PC-3 (cell line): ENCODE measurements around the gene CSF2RB. TPM values are rescaled to one million over a fixed set of nuclear protein-coding genes. Genes with fewer than 3 reads are reported as not detected.
A peak's percentile ranks its signal among the peaks of the same experiment; 100 is the strongest.

Experiments used
- ATAC-seq: fragments of 200-7000 bp; cut with Tn5 transposase; 2 replicates; pipeline ENCODE4 v1.9.1; 2020; ENCODE audit warnings: mild to moderate bottlenecking, moderate library complexity
- BruUV-seq: library from RNA; stranded (reverse); fragments of 400-500 nt; replicated peaks from 2 replicates; lab custom pipeline; 2021; lab: Mats Ljungman, UMichigan
- CTCF ChIA-PET: fragments of 300-600 bp; sonication (Branson Sonifier 250); formaldehyde crosslinking; loops from one replicate; lab custom pipeline; 2022; ENCODE audit warnings: antibody characterized with exemption; lab: Charles Lee
- POLR2A ChIA-PET: fragments of 300-600 bp; sonication (Branson Sonifier 250); formaldehyde crosslinking; loops from one replicate; lab custom pipeline; 2022; ENCODE audit warnings: antibody characterized with exemption; ENCODE audit not compliant: unreplicated experiment; lab: Charles Lee
- DNase-seq: peaks from one replicate; pipeline ENCODE4 v3.0.0-alpha.2; 2015
- H2AFZ ChIP-seq: fragments of 300-600 bp; sonication (generic); 2 replicates; pipeline ENCODE4 v1.6.0; 2016; ENCODE audit warnings: antibody characterized with exemption, low read length
- H3F3A ChIP-seq: fragments of 300-600 bp; sonication (generic); one replicate; pipeline ENCODE4 v1.6.0; 2017; ENCODE audit warnings: antibody characterized with exemption, low read length, control low read depth, mild to moderate bottlenecking; ENCODE audit not compliant: unreplicated experiment
- H3K27ac ChIP-seq: fragments of 300-600 bp; sonication (generic); 2 replicates; pipeline ENCODE4 v1.5.1; 2016; ENCODE audit warnings: mild to moderate bottlenecking, low read length
- H3K27me3 ChIP-seq: fragments of 300-600 bp; sonication (generic); 2 replicates; pipeline ENCODE4 v1.6.1; 2016; ENCODE audit warnings: low read length, mixed read lengths
- H3K36me3 ChIP-seq: fragments of 300-600 bp; sonication (generic); 2 replicates; pipeline ENCODE4 v1.6.1; 2016; ENCODE audit warnings: low read depth, mixed run types, low read length, mixed read lengths
- H3K4me1 ChIP-seq: fragments of 300-600 bp; sonication (generic); 2 replicates; pipeline ENCODE4 v1.5.1; 2016; ENCODE audit warnings: low read length; ENCODE audit not compliant: insufficient read depth
- H3K4me2 ChIP-seq: fragments of 300-600 bp; sonication (generic); 2 replicates; pipeline ENCODE4 v1.6.0; 2016; ENCODE audit warnings: low read length
- H3K4me3 ChIP-seq: fragments of 300-600 bp; sonication (generic); 2 replicates; pipeline ENCODE4 v1.5.1; 2016; ENCODE audit warnings: mild to moderate bottlenecking, low read length, mixed read lengths
- H3K79me2 ChIP-seq: fragments of 300-600 bp; sonication (generic); 2 replicates; pipeline ENCODE4 v1.6.1; 2017; ENCODE audit warnings: low read length, mixed read lengths
- H3K9ac ChIP-seq: fragments of 300-600 bp; sonication (generic); 2 replicates; pipeline ENCODE4 v1.6.0; 2016; ENCODE audit warnings: mild to moderate bottlenecking, low read length
- H3K9me2 ChIP-seq: fragments of 300-600 bp; sonication (generic); replicated peaks from 2 replicates; pipeline ENCODE4 v1.6.1; 2016; ENCODE audit warnings: mixed run types, low read length, mixed read lengths
- H3K9me3 ChIP-seq: fragments of 300-600 bp; sonication (generic); 2 replicates; pipeline ENCODE4 v1.6.1; 2016; ENCODE audit warnings: low read length, mixed read lengths
- H4K20me1 ChIP-seq: fragments of 300-600 bp; sonication (generic); 2 replicates; pipeline ENCODE4 v1.6.1; 2016; ENCODE audit warnings: low read length, mixed read lengths
- EZH2 ChIP-seq: fragments of 300-600 bp; sonication (generic); IDR thresholded peaks from one replicate; pipeline ENCODE4 v1.6.1; 2017; ENCODE audit warnings: antibody characterized with exemption, mild to moderate bottlenecking, low read length; ENCODE audit not compliant: unreplicated experiment
- EZH2phosphoT487 ChIP-seq: fragments of 300-600 bp; sonication (generic); IDR thresholded peaks from 2 replicates; pipeline ENCODE4 v1.6.1; 2018; ENCODE audit warnings: mild to moderate bottlenecking, antibody characterized with exemption, low read length, borderline replicate concordance
- intact Hi-C: fragments of 100-400 bp; cut with micrococcal nuclease; formaldehyde crosslinking; loops from 2 replicates; pipeline ENCODE4 v1.9.0; 2023
- total RNA-seq: library from RNA; depleted of rRNA; stranded (reverse); fragments of >200 nt; gene quantifications from 2 replicates; pipeline ENCODE4 v1.2.3, GENCODE V29; 2014
- TF ChIP-seq, protein P1 (sequence below): fragments of 300-600 bp; sonication (generic); conservative IDR thresholded peaks from 2 replicates; pipeline ENCODE4 v1.5.1; 2017; ENCODE audit warnings: antibody characterized with exemption, low read depth, mild to moderate bottlenecking, low read length

CSF2RB gene
- total RNA-seq, 1 experiment from 2014 or later = not detected

DNA sequence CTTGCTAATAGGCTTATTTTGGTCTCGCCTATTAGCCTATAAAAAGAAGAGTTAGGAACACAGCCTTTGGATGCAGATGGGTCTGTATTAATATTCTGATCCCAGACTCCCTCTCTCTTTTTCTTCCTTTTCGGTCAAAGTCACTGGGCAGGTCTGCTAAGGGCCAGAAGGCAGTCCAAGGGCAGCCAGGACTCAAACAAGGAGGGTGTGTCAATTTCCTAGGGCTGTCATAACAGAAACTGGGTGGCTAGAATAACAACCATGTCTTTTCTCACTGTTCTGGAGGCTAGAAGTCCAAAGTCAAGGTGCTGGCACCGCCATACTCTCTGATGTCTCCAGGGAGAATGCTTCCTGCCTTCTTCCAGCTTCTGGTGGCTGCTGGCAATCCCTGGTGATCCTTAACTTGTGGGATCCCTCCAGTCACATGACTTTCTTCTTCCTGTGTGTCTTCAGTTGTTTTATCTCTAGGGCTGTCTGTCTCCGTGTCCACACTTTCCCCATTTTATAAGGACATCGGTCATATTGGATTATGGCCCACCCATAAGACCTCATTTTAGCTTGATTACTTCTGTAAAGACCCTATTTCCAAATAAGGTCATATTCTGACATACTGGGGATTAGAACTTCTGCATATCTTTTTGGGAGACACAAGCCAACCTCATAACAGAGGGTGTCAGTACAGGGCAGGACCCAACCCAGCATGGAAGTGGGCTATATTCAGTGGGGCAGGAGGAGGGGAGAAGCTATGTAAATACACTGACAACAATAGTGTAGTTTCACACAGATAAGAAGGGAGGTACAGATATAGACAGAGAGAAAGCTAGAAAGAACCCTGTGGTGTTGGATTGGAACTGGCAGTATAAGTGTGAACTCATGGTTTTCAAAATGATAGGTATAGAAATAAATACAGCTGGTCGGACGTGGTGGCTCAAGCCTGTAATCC lies 5.9 kb upstream of the CSF2RB start:
- Histone ChIP-seq H4K20me1 (no peaks in the 10 kb centered on the region), H3K9ac (no peak overlapping the region), H3K27me3 (peaks cover 19% of the 10 kb centered on the region), H3K9me2 (no peaks in the 10 kb centered on the region), H3K27ac (no peak overlapping the region), H3K79me2 (no peaks in the 10 kb centered on the region), H3K36me3 (no peaks in the 10 kb centered on the region), H3K4me1 (no peaks in the 10 kb centered on the region), H3F3A (no peaks in the 10 kb centered on the region), H3K9me3 (no peaks in the 10 kb centered on the region), H3K4me2 (no peak overlapping the region), H2AFZ (no peak overlapping the region), H3K4me3 (no peak overlapping the region)
- BruUV-seq = no TSS peak
- ATAC-seq = no peak
- intact Hi-C loops = no loop called here
- ChIA-PET CTCF (interaction anchor here (0.7 kb wide), 1 partner anchor 209 kb away, joined by 5 read pairs; no protein-coding TSS in a partner anchor), POLR2A (no interaction called here)
- no peak for DNase-seq
- TF ChIP-seq EZH2 (no peak), EZH2phosphoT487 (no peak)
- TF ChIP-seq, protein P1, sequence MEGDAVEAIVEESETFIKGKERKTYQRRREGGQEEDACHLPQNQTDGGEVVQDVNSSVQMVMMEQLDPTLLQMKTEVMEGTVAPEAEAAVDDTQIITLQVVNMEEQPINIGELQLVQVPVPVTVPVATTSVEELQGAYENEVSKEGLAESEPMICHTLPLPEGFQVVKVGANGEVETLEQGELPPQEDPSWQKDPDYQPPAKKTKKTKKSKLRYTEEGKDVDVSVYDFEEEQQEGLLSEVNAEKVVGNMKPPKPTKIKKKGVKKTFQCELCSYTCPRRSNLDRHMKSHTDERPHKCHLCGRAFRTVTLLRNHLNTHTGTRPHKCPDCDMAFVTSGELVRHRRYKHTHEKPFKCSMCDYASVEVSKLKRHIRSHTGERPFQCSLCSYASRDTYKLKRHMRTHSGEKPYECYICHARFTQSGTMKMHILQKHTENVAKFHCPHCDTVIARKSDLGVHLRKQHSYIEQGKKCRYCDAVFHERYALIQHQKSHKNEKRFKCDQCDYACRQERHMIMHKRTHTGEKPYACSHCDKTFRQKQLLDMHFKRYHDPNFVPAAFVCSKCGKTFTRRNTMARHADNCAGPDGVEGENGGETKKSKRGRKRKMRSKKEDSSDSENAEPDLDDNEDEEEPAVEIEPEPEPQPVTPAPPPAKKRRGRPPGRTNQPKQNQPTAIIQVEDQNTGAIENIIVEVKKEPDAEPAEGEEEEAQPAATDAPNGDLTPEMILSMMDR = no peak

- DNase-seq = peak; percentile 57
- H3K79me2 ChIP-seq = no peaks in the 10 kb centered on the region
- no peak for ATAC-seq
- TF ChIP-seq EZH2 = no peak
- TF ChIP-seq, protein P1 = no peak
- no peak for TF ChIP-seq EZH2phosphoT487
- H3K4me2 ChIP-seq = no peak overlapping the region
- H3K27ac ChIP-seq = no peak overlapping the region
- no peaks in the 10 kb centered on the region for H4K20me1 ChIP-seq
- no peaks in the 10 kb centered on the region for H3K9me3 ChIP-seq
- no peaks in the 10 kb centered on the region for H3K36me3 ChIP-seq
- POLR2A ChIA-PET = no interaction called here
- no peak overlapping the region for H3K4me3 ChIP-seq
- intact Hi-C loops = no loop called here
- no peak overlapping the region for H2AFZ ChIP-seq
- peaks cover 19% of the 10 kb centered on the region for H3K27me3 ChIP-seq
- H3K4me1 ChIP-seq = no peaks in the 10 kb centered on the region
- CTCF ChIA-PET = no interaction called here
- BruUV-seq = no TSS peak
- H3K9me2 ChIP-seq = no peaks in the 10 kb centered on the region
- H3F3A ChIP-seq = no peaks in the 10 kb centered on the region
- H3K9ac ChIP-seq = no peak overlapping the region
Measured at GRCh38 chr22:36910461-36910860, 3.0 kb upstream of the CSF2RB start.
